ENCODE measurements around the gene OR5AU1. TPM values are rescaled to one million over a fixed set of nuclear protein-coding genes. Genes with fewer than 3 reads are reported as not detected.

OR5AU1 gene
- total RNA-seq, 1 experiment from 2014 or later = not detected

DNA sequence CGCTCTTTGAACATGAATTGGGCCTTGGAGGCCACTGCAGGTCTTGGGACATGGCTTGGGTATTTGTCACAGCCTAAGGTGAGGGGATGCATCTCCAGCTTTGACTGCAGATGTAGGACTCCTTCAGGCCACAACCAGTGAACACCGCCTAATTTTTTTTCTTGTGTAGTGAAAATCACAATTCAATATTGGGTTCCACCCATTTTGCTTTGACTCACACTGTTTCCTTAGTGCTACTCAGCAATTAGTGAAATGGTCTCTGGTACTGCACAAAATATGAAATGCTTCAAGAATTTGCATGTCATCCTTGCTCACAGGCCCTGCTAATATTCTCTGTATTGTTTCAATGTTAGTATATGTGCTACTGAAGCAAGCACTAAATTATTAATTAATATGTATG lies 42.5 kb downstream of the OR5AU1 start:
- H3K4me2 ChIP-seq (ENCODE audit: low read length) = no peak overlapping the region
- H3K27ac ChIP-seq (ENCODE audit: low read depth, low read length) = no peak overlapping the region
- ChIA-PET POLR2A (no interaction called here), CTCF (no interaction called here), RAD21 (ENCODE audit: low non-redundant PET in 1 of 2, low total read pairs in 2 of 2, uncharacterized antibody in 2 of 2, unreplicated experiment in 2 of 2) (no interaction called here)
- no peaks in the 10 kb centered on the region for H3K9me2 ChIP-seq (ENCODE audit: insufficient read depth)
- no peaks in the 10 kb centered on the region for H3K27me3 ChIP-seq (ENCODE audit: insufficient read depth, low read length)
- H2AFZ ChIP-seq (ENCODE audit: low read depth, low read length, poor library complexity, severe bottlenecking) = no peak overlapping the region
- intact Hi-C loops (cut with micrococcal nuclease) = no loop called here
- DNase-seq (ENCODE audit: low read depth, low spot score) (no peak), ATAC-seq (no peak)
- no peaks in the 10 kb centered on the region for H3K9me3 ChIP-seq (ENCODE audit: control insufficient read depth in 1 of 2, insufficient read depth in 1 of 2, low read depth in 1 of 2, low read length in 2 of 2)
- H3K79me2 ChIP-seq (ENCODE audit: insufficient read depth, low read length) = no peaks in the 10 kb centered on the region
- H3K4me1 ChIP-seq (ENCODE audit: control insufficient read depth in 1 of 2, insufficient read depth in 2 of 2, low read length in 2 of 2) = peaks cover 1% of the 10 kb centered on the region in 2 experiments
- no peaks in the 10 kb centered on the region for H3K36me3 ChIP-seq (ENCODE audit: control insufficient read depth in 1 of 2, insufficient read depth in 2 of 2, low read length in 2 of 2)
- H3K9ac ChIP-seq (ENCODE audit: low read length) = no peak overlapping the region
- BruUV-seq (replicated peaks) = no TSS peak
- H4K20me1 ChIP-seq (ENCODE audit: insufficient read depth) = no peaks in the 10 kb centered on the region
- TF ChIP-seq JUND (IDR thresholded peaks at IDR 0.05) (no peak), CEBPB (IDR thresholded peaks at IDR 0.05; ENCODE audit: low read depth) (no peak), ELF1 (IDR thresholded peaks at IDR 0.05; ENCODE audit: borderline replicate concordance, low read depth) (no peak), EZH2phosphoT487 (IDR thresholded peaks at IDR 0.05; ENCODE audit: borderline replicate concordance) (no peak), CBX3 (IDR thresholded peaks at IDR 0.05; ENCODE audit: low read depth) (no peak)
- no peak overlapping the region for H3K4me3 ChIP-seq (replicated peaks in 1 of 2; ENCODE audit: low read depth in 1 of 2, low read length in 2 of 2)

DNA sequence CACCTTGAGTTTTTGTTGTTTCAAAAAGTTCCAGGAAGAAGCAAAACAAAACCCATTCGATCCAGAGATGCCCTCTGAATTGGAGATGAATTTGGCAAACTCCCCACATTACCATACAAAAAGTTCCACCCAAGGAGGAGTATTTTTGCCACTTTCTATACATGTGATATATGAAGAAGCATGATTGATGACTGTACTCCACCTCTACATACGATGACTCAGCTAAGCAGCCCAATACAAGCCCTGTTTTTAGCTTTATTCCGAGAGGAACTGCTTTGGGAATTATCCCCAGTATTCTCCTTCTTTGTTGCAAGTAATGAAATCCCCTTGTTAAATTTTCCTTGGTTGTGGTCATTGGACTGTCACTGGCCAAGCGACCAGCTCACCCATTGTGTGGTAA lies 43.6 kb downstream of the OR5AU1 start:
- no peaks in the 10 kb centered on the region for H3K9me3 ChIP-seq (ENCODE audit: control insufficient read depth in 1 of 2, insufficient read depth in 1 of 2, low read depth in 1 of 2, low read length in 2 of 2)
- BruUV-seq (replicated peaks) = no TSS peak
- no peak overlapping the region for H3K9ac ChIP-seq (ENCODE audit: low read length)
- no peak overlapping the region for H3K4me3 ChIP-seq (replicated peaks in 1 of 2; ENCODE audit: low read depth in 1 of 2, low read length in 2 of 2)
- no peak overlapping the region for H3K27ac ChIP-seq (ENCODE audit: low read depth, low read length)
- intact Hi-C loops (cut with micrococcal nuclease) = no loop called here
- RAD21 ChIA-PET (ENCODE audit: low non-redundant PET in 1 of 2, low total read pairs in 2 of 2, uncharacterized antibody in 2 of 2, unreplicated experiment in 2 of 2) = no interaction called here
- ATAC-seq = no peak
- no peaks in the 10 kb centered on the region for H3K9me2 ChIP-seq (ENCODE audit: insufficient read depth)
- H3K27me3 ChIP-seq (ENCODE audit: insufficient read depth, low read length) = no peaks in the 10 kb centered on the region
- no peaks in the 10 kb centered on the region for H4K20me1 ChIP-seq (ENCODE audit: insufficient read depth)
- CTCF ChIA-PET = no interaction called here
- POLR2A ChIA-PET = no interaction called here
- peaks cover 12% of the 10 kb centered on the region in 2 experiments for H3K4me1 ChIP-seq (ENCODE audit: control insufficient read depth in 1 of 2, insufficient read depth in 2 of 2, low read length in 2 of 2)
- no peaks in the 10 kb centered on the region for H3K79me2 ChIP-seq (ENCODE audit: insufficient read depth, low read length)
- H2AFZ ChIP-seq (ENCODE audit: low read depth, low read length, poor library complexity, severe bottlenecking) = no peak overlapping the region
- TF ChIP-seq CBX3 (IDR thresholded peaks at IDR 0.05; ENCODE audit: low read depth) (no peak), EGR1 (IDR thresholded peaks at IDR 0.05; ENCODE audit: low read depth) (no peak), POLR2A (IDR thresholded peaks at IDR 0.05; ENCODE audit: borderline replicate concordance, extremely low read depth, insufficient read depth, insufficient read length) (no peak), RAD21 (IDR thresholded peaks at IDR 0.05; ENCODE audit: low read depth) (no peak), SIN3A (IDR thresholded peaks at IDR 0.05; ENCODE audit: low read depth) (no peak), ELF1 (IDR thresholded peaks at IDR 0.05; ENCODE audit: borderline replicate concordance, low read depth) (no peak)
- TF ChIP-seq, protein P1, sequence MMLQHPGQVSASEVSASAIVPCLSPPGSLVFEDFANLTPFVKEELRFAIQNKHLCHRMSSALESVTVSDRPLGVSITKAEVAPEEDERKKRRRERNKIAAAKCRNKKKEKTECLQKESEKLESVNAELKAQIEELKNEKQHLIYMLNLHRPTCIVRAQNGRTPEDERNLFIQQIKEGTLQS (IDR thresholded peaks at IDR 0.05) = no peak
- no peak for DNase-seq (ENCODE audit: low read depth, low spot score)
- no peaks in the 10 kb centered on the region for H3K36me3 ChIP-seq (ENCODE audit: control insufficient read depth in 1 of 2, insufficient read depth in 2 of 2, low read length in 2 of 2)
- no peak overlapping the region for H3K4me2 ChIP-seq (ENCODE audit: low read length)

Measured in HCT116 (cell line).